AG09319 (cell line): ENCODE measurements around the gene ZC3H14.
A peak's percentile ranks its signal among the peaks of the same experiment; 100 is the strongest.

ENCODE experiments used
- DNase-seq: peaks from one replicate; pipeline ENCODE4 v3.0.0-alpha.2; 2010; ENCODE audit warnings: low read depth; ENCODE audit errors: extremely low read depth
- CTCF ChIP-seq: IDR thresholded peaks from 2 replicates; pipeline ENCODE4 v1.5.1; 2011; ENCODE audit warnings: low read depth, mild to moderate bottlenecking, inconsistent platforms, low read length, moderate library complexity

ZC3H14 gene

DNA sequence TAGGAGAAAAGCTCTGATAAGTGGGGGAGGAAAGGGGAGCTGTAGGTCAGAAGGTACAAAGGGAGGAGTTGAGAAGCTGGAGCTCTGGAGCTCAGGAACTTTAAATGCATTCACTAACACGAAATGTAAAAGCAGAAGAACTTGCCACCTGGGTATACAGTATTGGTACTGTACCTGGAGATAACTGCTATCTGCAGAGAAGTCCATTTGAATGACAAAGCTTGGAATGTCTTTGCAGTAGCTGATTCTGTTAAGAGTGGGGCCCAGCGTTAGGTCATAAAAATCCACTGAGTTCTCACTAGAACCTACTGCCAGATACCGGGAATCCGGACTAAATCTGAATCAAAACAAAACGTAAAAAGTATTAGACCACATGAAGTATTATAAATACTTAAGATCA is 55.6 kb downstream of the ZC3H14 start:
- TF ChIP-seq CTCF: no peak
- no peak for DNase-seq

DNA sequence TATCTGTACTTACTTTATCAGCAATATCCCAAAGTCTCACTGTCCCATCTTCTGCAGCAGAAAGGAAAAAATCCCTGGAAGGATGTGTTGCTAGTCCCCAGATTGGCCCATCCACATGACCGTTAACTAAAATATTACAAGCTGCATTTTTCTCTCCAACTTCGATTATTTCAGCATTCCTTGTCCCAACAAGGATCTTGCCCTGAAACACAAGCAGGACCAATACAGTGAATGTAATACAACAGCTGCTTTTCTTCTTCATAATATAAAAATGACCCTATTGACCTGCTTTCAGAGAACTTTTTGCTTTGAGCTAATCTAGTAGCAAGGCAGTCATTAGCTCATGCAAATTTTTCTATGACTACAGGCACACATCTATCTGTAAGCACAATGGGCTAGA is 58.3 kb downstream of the ZC3H14 start:
- TF ChIP-seq CTCF: no peak
- DNase-seq: no peak

GRCh38 chr14:88625671-88626070 is 62.8 kb downstream of the ZC3H14 start:
- no peak for TF ChIP-seq CTCF
- DNase-seq: no peak

DNA sequence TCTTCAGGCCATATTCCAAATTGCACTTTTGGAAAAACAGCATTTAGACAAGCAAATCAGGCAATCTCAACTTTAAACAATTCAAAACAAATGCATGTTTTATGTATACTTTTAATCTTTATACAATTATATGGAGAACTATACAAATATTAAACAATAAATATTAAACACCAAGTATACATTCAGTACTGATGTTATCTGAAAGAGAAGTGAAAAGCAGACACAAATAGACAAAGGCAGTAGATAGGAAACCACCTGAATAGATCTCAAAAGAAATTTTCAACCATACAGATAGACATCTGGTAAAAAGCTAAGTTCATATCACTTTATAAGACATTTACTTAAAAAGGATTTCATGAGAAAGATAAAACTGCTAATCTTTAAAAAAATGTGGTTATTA is 65.2 kb downstream of the ZC3H14 start:
- no peak for TF ChIP-seq CTCF
- no peak for DNase-seq

- no peak for TF ChIP-seq CTCF
- no peak for DNase-seq
These were observed 65.6 kb downstream of the ZC3H14 start for GRCh38 chr14:88628462-88628861.

GRCh38 chr14:88630565-88630964 is 67.7 kb downstream of the ZC3H14 start:
- no peak for TF ChIP-seq CTCF
- DNase-seq: peak; percentile 41

GRCh38 chr14:88631091-88631490 is 68.3 kb downstream of the ZC3H14 start:
- no peak for TF ChIP-seq CTCF
- DNase-seq: no peak
